GM12875 (cell line): ENCODE data around the gene PTPRG.

Experiments used
- H3K4me3 ChIP-seq: one replicate; pipeline ENCODE4 v1.5.1; 2011; ENCODE audit warnings: low read depth, low read length, control low read depth
- CTCF ChIP-seq: IDR thresholded peaks from 2 replicates; pipeline ENCODE4 v1.5.1; 2011; ENCODE audit warnings: low read depth, mild to moderate bottlenecking, control low read depth, inconsistent platforms, low read length, moderate library complexity, borderline replicate concordance; ENCODE audit not compliant: insufficient read depth

The PTPRG gene

GRCh38 chr3:62110443-62111225 lies 549.3 kb downstream of the PTPRG start:
- H3K4me3 ChIP-seq: no peak overlapping the region
- no peak for TF ChIP-seq CTCF

GRCh38 chr3:62113092-62113491 lies 551.7 kb downstream of the PTPRG start:
- no peak overlapping the region for H3K4me3 ChIP-seq
- TF ChIP-seq CTCF: no peak

GRCh38 chr3:62114763-62115162 lies 553.4 kb downstream of the PTPRG start:
- TF ChIP-seq CTCF: no peak

GRCh38 chr3:62117903-62118548 lies 556.7 kb downstream of the PTPRG start:
- H3K4me3 ChIP-seq: no peak overlapping the region
- no peak for TF ChIP-seq CTCF

More at GRCh38 chr3:62114763-62115162, 553.4 kb downstream of the PTPRG start:
- no peak overlapping the region for H3K4me3 ChIP-seq

GRCh38 chr3:62119139-62119538 lies 557.8 kb downstream of the PTPRG start:
- H3K4me3 ChIP-seq: no peak overlapping the region
- TF ChIP-seq CTCF: no peak

GRCh38 chr3:62122819-62123218 lies 561.4 kb downstream of the PTPRG start:
- H3K4me3 ChIP-seq: no peak overlapping the region
- no peak for TF ChIP-seq CTCF

GRCh38 chr3:62125380-62125779 lies 564.0 kb downstream of the PTPRG start:
- no peak overlapping the region for H3K4me3 ChIP-seq
- no peak for TF ChIP-seq CTCF
